ENCODE data around the gene OLFM2. TPM values are rescaled to one million over a fixed set of nuclear protein-coding genes. Genes with fewer than 3 reads are reported as not detected.

OLFM2 gene
- total and polyA plus RNA-seq, 2 of the 4 experiments (the other 2 are of a cell fraction), result 2.7 to 5.1 TPM

DNA sequence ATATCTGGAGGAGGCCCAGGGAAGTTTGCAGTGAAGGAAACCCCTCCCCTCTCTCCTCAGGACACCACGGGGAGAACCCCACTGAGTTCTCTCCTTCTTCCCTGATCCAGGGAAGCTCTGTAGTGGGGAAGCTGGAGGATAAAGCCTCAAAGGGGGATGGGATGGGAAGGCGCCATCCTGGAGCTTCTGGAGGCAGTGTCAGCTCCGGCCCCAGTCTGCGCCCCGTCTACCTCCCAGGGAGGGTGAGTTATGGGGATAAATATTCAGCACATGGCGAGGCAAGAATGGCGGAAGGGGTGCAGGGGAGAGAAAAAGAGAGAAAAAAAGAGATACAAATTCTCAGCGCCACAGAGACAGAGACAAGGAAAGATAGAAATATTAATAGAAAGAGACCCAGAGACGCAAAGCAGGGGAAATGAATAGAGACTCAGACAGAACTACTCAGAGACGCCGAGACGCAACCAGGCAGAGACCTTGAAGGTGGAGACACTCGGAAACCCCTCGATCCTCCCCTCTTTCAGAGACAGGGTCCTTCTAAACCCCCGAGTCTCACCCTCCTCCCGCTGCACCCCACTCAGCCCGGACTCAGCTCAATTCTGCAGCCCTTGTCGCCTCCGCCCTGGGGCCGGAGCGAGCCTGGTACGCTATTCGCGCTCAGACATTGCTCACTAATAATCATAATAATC is 23.6 kb downstream of the OLFM2 start:
- Histone ChIP-seq H4K20me1 (ENCODE audit: insufficient read depth, low read length) (no peaks in the 10 kb centered on the region), H3K14ac (replicated peaks; ENCODE audit: low read depth, low read length) (no peak overlapping the region), H4K8ac (ENCODE audit: low read depth in 2 of 2, low read length in 2 of 2) (no peak overlapping the region), H3K9ac (ENCODE audit: low read depth, low read length) (no peak overlapping the region), H3K56ac (ENCODE audit: extremely low read depth, insufficient read depth, low read length) (no peak overlapping the region), H2AK5ac (ENCODE audit: low read depth, low read length) (no peak overlapping the region), H4K5ac (ENCODE audit: low read depth, low read length) (no peak overlapping the region), H3K9me1 (ENCODE audit: insufficient read depth, low read length) (peaks cover 9% of the 10 kb centered on the region; the same call in 1 of the 2 replicates), H3K4ac (ENCODE audit: low read depth, low read length) (no peak overlapping the region), H3K36me3 (ENCODE audit: control insufficient read depth, insufficient read depth, low read length) (no peaks in the 10 kb centered on the region), H3K4me2 (ENCODE audit: low read depth, low read length) (peak overlapping the region; percentile 29; the same call in 1 of the 2 replicates), H3K27me3 (ENCODE audit: control insufficient read depth, insufficient read depth, low read length) (peaks cover 16% of the 10 kb centered on the region), H3K27ac (ENCODE audit: insufficient read depth, low read length) (no peak overlapping the region), H4K91ac (ENCODE audit: insufficient read depth, low read depth, low read length) (no peak overlapping the region), H2AFZ (replicated peaks; ENCODE audit: low read length, poor library complexity) (no peak overlapping the region), H3K4me3 (ENCODE audit: insufficient read depth, low read depth, low read length) (no peak overlapping the region; the same call in 1 of the 2 replicates), H2AK9ac (replicated peaks; ENCODE audit: low read depth, low read length, poor library complexity) (no peak overlapping the region), H2BK20ac (ENCODE audit: low read depth, low read length) (no peak overlapping the region), H3K4me1 (ENCODE audit: control insufficient read depth, insufficient read depth, low read length) (peaks cover 2% of the 10 kb centered on the region; the same call in 1 of the 2 replicates), H3K18ac (ENCODE audit: low read depth, low read length) (no peak overlapping the region), H2BK15ac (ENCODE audit: low read depth, low read length) (no peak overlapping the region), H3K9me3 (ENCODE audit: control insufficient read depth, insufficient read depth, low read length) (no peaks in the 10 kb centered on the region), H2BK5ac (ENCODE audit: low read depth, low read length, poor library complexity, severe bottlenecking) (no peak overlapping the region), H3K23ac (ENCODE audit: low read depth, low read length) (no peak overlapping the region), H2BK120ac (ENCODE audit: low read depth, low read length) (no peak overlapping the region), H3K79me1 (ENCODE audit: low read depth in 1 of 2, low read length in 2 of 2) (no peaks in the 10 kb centered on the region; a peak in 1 of 4 replicates)
- intact Hi-C loops (cut with micrococcal nuclease) (loop anchor here (5.0 to 10.0 kb wide), 2 partner anchors 288 to 775 kb away; partner anchors contain the start of gene ZNF561), in situ Hi-C loops (cut with MboI; ENCODE audit: low sequenced_read_pairs) (loop anchor here (5.0 kb wide), 1 partner anchor 40 kb away; no protein-coding TSS in a partner anchor), dilution Hi-C loops (cut with HindIII; ENCODE audit: low sequenced_read_pairs, unreplicated experiment) (no loop called here)
- WGBS, 2 experiments (ENCODE audit: extremely low coverage in 2 of 2, insufficient read length in 1 of 2), result 29% methylated on average over 13 of the region's 24 CpGs; no CpG with 5 or more reads in 1 of the 2 experiments
- DNase-seq (no peak), ATAC-seq (ENCODE audit: low read depth) (no peak)
- POLR2A ChIA-PET (ENCODE audit: unreplicated experiment), result interaction anchor here (1.0 kb wide), 1 partner anchor 12 kb away, joined by 4 read pairs; no protein-coding TSS in a partner anchor
- BruUV-seq (replicated peaks), result no TSS peak
- CTCF ChIA-PET, result no interaction called here
- TF ChIP-seq RAD21 (IDR thresholded peaks at IDR 0.05; ENCODE audit: low read length), result no peak
- TF ChIP-seq, protein P1, sequence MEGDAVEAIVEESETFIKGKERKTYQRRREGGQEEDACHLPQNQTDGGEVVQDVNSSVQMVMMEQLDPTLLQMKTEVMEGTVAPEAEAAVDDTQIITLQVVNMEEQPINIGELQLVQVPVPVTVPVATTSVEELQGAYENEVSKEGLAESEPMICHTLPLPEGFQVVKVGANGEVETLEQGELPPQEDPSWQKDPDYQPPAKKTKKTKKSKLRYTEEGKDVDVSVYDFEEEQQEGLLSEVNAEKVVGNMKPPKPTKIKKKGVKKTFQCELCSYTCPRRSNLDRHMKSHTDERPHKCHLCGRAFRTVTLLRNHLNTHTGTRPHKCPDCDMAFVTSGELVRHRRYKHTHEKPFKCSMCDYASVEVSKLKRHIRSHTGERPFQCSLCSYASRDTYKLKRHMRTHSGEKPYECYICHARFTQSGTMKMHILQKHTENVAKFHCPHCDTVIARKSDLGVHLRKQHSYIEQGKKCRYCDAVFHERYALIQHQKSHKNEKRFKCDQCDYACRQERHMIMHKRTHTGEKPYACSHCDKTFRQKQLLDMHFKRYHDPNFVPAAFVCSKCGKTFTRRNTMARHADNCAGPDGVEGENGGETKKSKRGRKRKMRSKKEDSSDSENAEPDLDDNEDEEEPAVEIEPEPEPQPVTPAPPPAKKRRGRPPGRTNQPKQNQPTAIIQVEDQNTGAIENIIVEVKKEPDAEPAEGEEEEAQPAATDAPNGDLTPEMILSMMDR (conservative IDR thresholded peaks at IDR 0.05; ENCODE audit: low read depth, low read length), result no peak
- no peak for TF ChIP-seq SMC3 (IDR thresholded peaks at IDR 0.05; ENCODE audit: low read depth, low read length)
- TF ChIP-seq BHLHE40 (IDR thresholded peaks at IDR 0.05; ENCODE audit: low read depth, low read length), result no peak
- no peak for TF ChIP-seq RFX5 (IDR thresholded peaks at IDR 0.05; ENCODE audit: low read depth, low read length)
- TF ChIP-seq FOS (IDR thresholded peaks at IDR 0.05; ENCODE audit: low read depth, low read length), result no peak
- TF ChIP-seq MXI1 (IDR thresholded peaks at IDR 0.05; ENCODE audit: borderline replicate concordance, low read depth, low read length), result no peak
- TF ChIP-seq, protein P2, sequence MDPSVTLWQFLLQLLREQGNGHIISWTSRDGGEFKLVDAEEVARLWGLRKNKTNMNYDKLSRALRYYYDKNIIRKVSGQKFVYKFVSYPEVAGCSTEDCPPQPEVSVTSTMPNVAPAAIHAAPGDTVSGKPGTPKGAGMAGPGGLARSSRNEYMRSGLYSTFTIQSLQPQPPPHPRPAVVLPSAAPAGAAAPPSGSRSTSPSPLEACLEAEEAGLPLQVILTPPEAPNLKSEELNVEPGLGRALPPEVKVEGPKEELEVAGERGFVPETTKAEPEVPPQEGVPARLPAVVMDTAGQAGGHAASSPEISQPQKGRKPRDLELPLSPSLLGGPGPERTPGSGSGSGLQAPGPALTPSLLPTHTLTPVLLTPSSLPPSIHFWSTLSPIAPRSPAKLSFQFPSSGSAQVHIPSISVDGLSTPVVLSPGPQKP (IDR thresholded peaks at IDR 0.05; ENCODE audit: borderline replicate concordance, low read depth, low read length), result no peak
- no peak for TF ChIP-seq CHD1 (IDR thresholded peaks at IDR 0.05; ENCODE audit: low read depth, low read length)
- TF ChIP-seq MAZ (IDR thresholded peaks at IDR 0.05; ENCODE audit: borderline replicate concordance, low read depth, low read length), result no peak
- no peak for TF ChIP-seq MAFK (IDR thresholded peaks at IDR 0.05; ENCODE audit: low read depth, low read length)
- no peak for TF ChIP-seq POLR2A (IDR thresholded peaks at IDR 0.05; ENCODE audit: low read depth, low read length)
- no peak for TF ChIP-seq NFE2L2 (IDR thresholded peaks at IDR 0.05; ENCODE audit: low read depth, low read length)
- TF ChIP-seq CEBPB (IDR thresholded peaks at IDR 0.05; ENCODE audit: low read depth, low read length), result no peak
- TF ChIP-seq RCOR1 (IDR thresholded peaks at IDR 0.05; ENCODE audit: insufficient replicate concordance, low read length), result no peak
